SIG-M5 (cell line): ENCODE data around the gene RBMY1J.
"Not testable (repeated sequence)": the region's sequence is repeated elsewhere in the genome, so short reads cannot be mapped to it uniquely, and the experiment has no call there.

Source experiments
- DNase-seq: peaks from one replicate; lab custom pipeline; 2025; lab: John Stamatoyannopoulos, UW

RBMY1J gene

DNA sequence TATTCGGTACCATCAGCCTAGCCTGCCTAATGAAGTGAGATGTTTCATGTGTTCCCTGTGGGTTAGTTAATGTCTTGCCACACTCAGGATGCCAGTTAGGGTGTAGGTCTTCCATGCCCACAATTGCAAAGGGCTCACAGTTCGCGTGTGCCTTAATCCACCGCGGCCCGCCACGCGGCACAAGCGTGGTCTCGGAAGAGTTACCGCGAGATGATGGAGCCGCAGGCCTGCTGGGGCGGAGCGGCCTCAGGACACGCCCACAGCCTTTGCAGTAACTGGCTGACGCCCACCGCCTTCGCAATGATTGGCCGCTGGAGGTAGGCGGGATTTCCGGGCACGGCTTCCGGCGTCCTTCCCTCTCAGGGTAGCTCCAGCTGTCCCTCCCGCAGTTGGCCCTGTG is at the start of gene RBMY1J:
Gene RBMY1J, plus strand, starts transcription at position 301 of the 400 bp plus-strand sequence. CDS start 2,038 bp downstream, outside the sequence.
- not testable (repeated sequence) for DNase-seq

DNA sequence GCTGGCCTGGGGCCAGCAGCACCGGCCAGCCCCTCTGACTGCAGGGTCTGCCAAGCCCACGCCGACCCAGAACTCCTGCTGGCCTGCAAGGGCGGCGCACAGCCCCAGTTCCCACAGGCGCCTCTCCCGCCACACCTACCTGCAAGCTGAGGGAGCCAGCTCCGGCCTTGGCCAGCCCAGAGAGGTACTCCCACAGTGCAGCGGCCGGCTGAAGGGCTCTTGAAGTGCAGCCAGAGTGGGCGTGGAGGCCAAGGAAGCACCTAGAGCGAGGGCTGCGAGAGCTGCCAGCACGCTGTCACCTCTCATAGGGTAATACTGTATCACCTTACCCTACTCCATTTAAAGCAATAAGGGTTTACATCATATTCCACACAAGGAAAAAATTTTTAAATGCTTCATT is 35.8 kb upstream of the RBMY1J start:
- no peak for DNase-seq

DNA sequence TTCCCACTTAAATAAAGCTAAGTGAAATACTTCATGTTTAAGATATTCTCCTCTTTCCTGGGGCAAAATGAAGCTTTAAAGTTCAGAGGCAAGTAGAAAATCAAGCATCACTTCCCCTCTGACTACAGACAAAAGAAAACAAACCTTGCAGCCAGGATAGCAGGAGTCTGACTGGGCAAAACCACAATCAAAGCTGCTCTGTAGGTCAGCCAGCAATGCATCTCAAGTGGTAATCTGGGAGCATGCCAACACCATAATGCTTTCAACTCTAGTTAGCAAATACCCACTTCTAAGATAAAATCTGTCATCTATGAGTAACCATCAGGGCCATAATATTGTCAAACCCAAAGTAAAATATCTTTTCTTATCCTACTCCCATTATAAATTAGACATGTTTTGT is 32.6 kb upstream of the RBMY1J start:
- no peak for DNase-seq

DNA sequence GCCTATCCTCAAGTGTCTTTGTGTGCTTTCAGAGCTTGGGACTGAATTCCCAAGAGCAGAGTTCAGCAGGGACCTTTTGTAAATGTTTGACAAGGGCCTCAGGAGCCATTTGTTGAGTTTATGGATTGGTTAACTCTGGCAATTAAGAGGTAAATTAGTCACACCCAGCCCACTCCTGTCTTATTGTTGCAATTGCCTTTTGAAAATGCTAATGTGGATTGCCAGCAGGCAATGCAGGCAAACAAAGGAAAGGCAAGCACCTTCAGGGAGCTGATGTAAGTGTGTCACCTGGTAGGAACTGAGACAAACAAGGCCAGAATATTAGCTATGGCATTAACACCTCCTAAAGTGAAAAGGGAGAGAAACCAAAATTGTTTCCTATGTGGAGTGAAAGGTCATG is 29.7 kb upstream of the RBMY1J start:
- DNase-seq: no peak

DNA sequence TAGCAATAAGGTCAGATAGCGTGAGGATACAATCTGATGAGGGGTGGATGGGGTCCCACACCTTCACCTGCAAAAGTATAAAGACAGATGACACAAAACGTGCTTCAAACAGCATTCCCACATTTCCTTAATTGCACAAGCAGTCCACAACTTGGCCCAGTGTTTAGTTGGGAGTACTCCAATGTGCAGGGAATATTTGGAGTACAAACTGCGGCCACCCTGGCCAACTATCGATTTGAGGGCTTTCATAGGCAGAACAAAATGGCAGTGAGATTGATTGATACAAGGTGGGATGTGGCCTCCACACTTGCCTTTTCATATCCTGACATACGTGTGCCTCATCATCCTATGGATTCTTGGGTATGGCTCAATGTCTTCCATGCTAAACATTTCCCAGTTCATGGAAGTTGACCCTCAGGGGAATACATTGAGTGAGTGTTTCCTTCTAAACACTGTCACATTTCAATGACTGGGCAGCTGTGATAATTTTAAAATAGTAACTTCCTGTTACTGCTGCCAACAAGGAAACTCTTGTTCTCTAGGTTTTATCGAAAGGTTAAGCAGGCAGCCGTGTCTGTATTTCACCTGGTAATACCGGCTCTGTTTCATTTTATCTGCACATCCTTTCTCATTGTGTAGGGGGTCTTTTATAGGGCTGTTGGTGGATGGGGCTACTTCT is 41.6 kb downstream of the RBMY1J start:
- DNase-seq: not testable (repeated sequence)

DNA sequence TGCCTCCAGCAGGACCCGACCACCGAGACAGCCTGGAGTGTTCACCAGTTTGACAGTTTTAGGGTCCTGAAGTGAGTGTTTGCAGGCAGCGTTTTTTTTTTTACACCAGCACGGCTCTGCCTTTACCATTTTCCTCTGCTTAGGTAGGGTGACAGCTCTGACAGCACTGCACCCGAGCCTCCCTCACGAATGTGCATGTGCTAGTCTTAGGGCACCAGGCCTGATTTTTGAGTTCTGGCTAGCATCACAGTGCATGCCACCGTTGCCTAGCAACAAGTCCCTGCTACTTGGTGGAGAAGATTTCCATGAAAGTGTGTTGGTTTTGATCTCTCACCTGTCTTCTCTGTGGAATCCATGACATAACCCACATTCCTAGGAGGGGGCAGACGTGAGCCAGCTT is 52.3 kb downstream of the RBMY1J start:
- DNase-seq: not testable (repeated sequence)

DNA sequence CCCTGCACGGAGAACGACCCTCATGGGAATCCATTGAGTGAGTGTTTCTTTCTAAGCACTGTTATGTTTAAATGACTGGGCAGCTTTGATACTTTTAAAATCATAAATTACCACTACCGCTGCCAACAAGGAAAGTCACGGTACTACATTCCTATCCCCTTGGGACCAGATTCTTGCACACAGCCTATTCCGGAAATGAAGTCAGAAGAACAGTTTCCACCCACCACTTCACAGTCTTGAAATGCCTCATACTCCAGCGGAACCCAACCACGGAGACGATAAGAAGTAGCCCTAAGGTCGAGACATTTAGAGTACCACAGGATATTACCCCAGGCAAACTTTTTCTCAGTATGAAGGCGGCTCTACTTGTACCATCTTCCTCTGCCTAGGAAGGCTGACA is 58.8 kb downstream of the RBMY1J start:
- not testable (repeated sequence) for DNase-seq
